IMR-90 (cell line): ENCODE measurements around the gene FBXO15. TPM values are rescaled to one million over a fixed set of nuclear protein-coding genes. Genes with fewer than 3 reads are reported as not detected.

Experiments used
- ATAC-seq: fragments of 200-7000 bp; cut with Tn5 transposase; 2 replicates; pipeline ENCODE4 v1.9.1; 2020; ENCODE audit warnings: low read depth, mild to moderate bottlenecking, moderate library complexity
- BruUV-seq: library from RNA; stranded (reverse); fragments of 400-500 nt; replicated peaks from 2 replicates; lab custom pipeline; 2021; lab: Mats Ljungman, UMichigan
- CTCF ChIA-PET: fragments of 300-600 bp; formaldehyde crosslinking; extraction: SDS; loops from one replicate; lab custom pipeline; 2021; ENCODE audit warnings: antibody characterized with exemption; lab: Yijun Ruan, JAX
- POLR2A ChIA-PET: fragments of 300-600 bp; sonication (Branson Sonifier 250); formaldehyde crosslinking; loops from one replicate; lab custom pipeline; 2022; ENCODE audit warnings: antibody characterized with exemption; ENCODE audit not compliant: unreplicated experiment; lab: Charles Lee
- DNase-seq: peaks from one replicate; pipeline ENCODE4 v3.0.0; 2013
- H2AFZ ChIP-seq: replicated peaks from 2 replicates; pipeline ENCODE3; 2013; ENCODE audit warnings: low read length, mild to moderate bottlenecking; ENCODE audit not compliant: poor library complexity
- H2AK5ac ChIP-seq: 2 replicates; pipeline ENCODE4 v1.6.1; 2013; ENCODE audit warnings: low read depth, low read length, inconsistent platforms
- H2AK9ac ChIP-seq: replicated peaks from 2 replicates; pipeline ENCODE3; 2013; ENCODE audit warnings: mild to moderate bottlenecking, low read depth, low read length, moderate library complexity; ENCODE audit not compliant: poor library complexity
- H2BK120ac ChIP-seq: 2 replicates; pipeline ENCODE4 v1.6.1; 2013; ENCODE audit warnings: low read depth, low read length, inconsistent platforms
- H2BK15ac ChIP-seq: 3 replicates; pipeline ENCODE4 v1.6.1; 2013; ENCODE audit warnings: low read depth, low read length, inconsistent platforms
- H2BK20ac ChIP-seq: 2 replicates; pipeline ENCODE4 v1.6.1; 2013; ENCODE audit warnings: low read depth, mild to moderate bottlenecking, inconsistent platforms, low read length, moderate library complexity
- H2BK5ac ChIP-seq: 2 replicates; pipeline ENCODE4 v1.6.1; 2013; ENCODE audit warnings: mild to moderate bottlenecking, low read depth, low read length, inconsistent platforms; ENCODE audit not compliant: poor library complexity, severe bottlenecking
- H3K14ac ChIP-seq: replicated peaks from 2 replicates; pipeline ENCODE4 v1.6.1; 2013; ENCODE audit warnings: low read depth, low read length, inconsistent platforms
- H3K18ac ChIP-seq: 2 replicates; pipeline ENCODE4 v1.6.1; 2013; ENCODE audit warnings: low read depth, low read length, control low read depth
- H3K23ac ChIP-seq: 2 replicates; pipeline ENCODE4 v1.6.1; 2013; ENCODE audit warnings: low read depth, low read length, inconsistent platforms
- H3K27ac ChIP-seq: 2 replicates; pipeline ENCODE4 v1.5.1; 2013; ENCODE audit warnings: mild to moderate bottlenecking, control low read depth, low read length; ENCODE audit not compliant: insufficient read depth
- H3K27me3 ChIP-seq: 2 replicates; pipeline ENCODE4 v1.6.1; 2013; ENCODE audit warnings: low read length; ENCODE audit not compliant: control insufficient read depth, insufficient read depth
- H3K36me3 ChIP-seq: 2 replicates; pipeline ENCODE4 v1.6.1; 2013; ENCODE audit warnings: low read length, mixed read lengths; ENCODE audit not compliant: control insufficient read depth, insufficient read depth
- H3K4ac ChIP-seq: 2 replicates; pipeline ENCODE4 v1.6.1; 2013; ENCODE audit warnings: low read depth, low read length, inconsistent platforms
- H3K4me1 ChIP-seq: 2 replicates; pipeline ENCODE4 v1.6.1; 2013; ENCODE audit warnings: low read length, mixed read lengths; ENCODE audit not compliant: control insufficient read depth, insufficient read depth
- H3K4me2 ChIP-seq: 2 replicates; pipeline ENCODE4 v1.6.1; 2013; ENCODE audit warnings: low read depth, mild to moderate bottlenecking, control low read depth, low read length, moderate library complexity
- H3K4me3 ChIP-seq: 2 replicates; pipeline ENCODE4 v1.5.1; 2013; ENCODE audit warnings: low read depth, mild to moderate bottlenecking, control low read depth, low read length, moderate library complexity; ENCODE audit not compliant: insufficient read depth
- H3K56ac ChIP-seq: 2 replicates; pipeline ENCODE4 v1.6.1; 2013; ENCODE audit warnings: low read length, inconsistent platforms; ENCODE audit not compliant: insufficient read depth; ENCODE audit errors: extremely low read depth
- H3K79me1 ChIP-seq, 2 experiments: 2 replicates each; pipeline ENCODE4 v1.6.1; 2013; ENCODE audit warnings: low read length in 2 of 2, inconsistent platforms in 1 of 2, low read depth in 1 of 2
- H3K9ac ChIP-seq: 2 replicates; pipeline ENCODE4 v1.6.1; 2013; ENCODE audit warnings: low read depth, low read length, control low read depth
- H3K9me1 ChIP-seq: 2 replicates; pipeline ENCODE4 v1.6.1; 2013; ENCODE audit warnings: low read length, inconsistent platforms; ENCODE audit not compliant: insufficient read depth
- H3K9me3 ChIP-seq: 2 replicates; pipeline ENCODE4 v1.6.1; 2013; ENCODE audit warnings: low read length; ENCODE audit not compliant: control insufficient read depth, insufficient read depth
- H4K20me1 ChIP-seq: 2 replicates; pipeline ENCODE4 v1.6.1; 2013; ENCODE audit warnings: low read length, inconsistent platforms; ENCODE audit not compliant: insufficient read depth
- H4K5ac ChIP-seq: 2 replicates; pipeline ENCODE4 v1.6.1; 2013; ENCODE audit warnings: mild to moderate bottlenecking, low read depth, low read length, control low read depth
- H4K8ac ChIP-seq, 2 experiments: 2 replicates each; pipeline ENCODE4 v1.6.1; 2013; ENCODE audit warnings: low read depth in 2 of 2, low read length in 2 of 2, control low read depth in 1 of 2, inconsistent platforms in 1 of 2
- H4K91ac ChIP-seq: 2 replicates; pipeline ENCODE4 v1.6.1; 2013; ENCODE audit warnings: low read depth, low read length, inconsistent platforms; ENCODE audit not compliant: insufficient read depth
- MXI1 ChIP-seq: IDR thresholded peaks from 2 replicates; pipeline ENCODE4 v1.6.1; 2012; ENCODE audit warnings: low read depth, mild to moderate bottlenecking, low read length, moderate library complexity, borderline replicate concordance
- NFE2L2 ChIP-seq: fragments of 150-350 bp; IDR thresholded peaks from 2 replicates; pipeline ENCODE4 v1.6.1; 2016; ENCODE audit warnings: low read depth, mild to moderate bottlenecking, low read length
- WGBS, 2 experiments: methylation state at CpG; one replicate each; pipeline versions ENCODE4 v1.1.5 to v1.1.7; 2013; ENCODE audit warnings: missing lambda C conversion rate in 2 of 2; ENCODE audit not compliant: insufficient read length in 1 of 2; ENCODE audit errors: extremely low coverage in 2 of 2; 5-methylcytosine and 5-hydroxymethylcytosine counted together
- dilution Hi-C: fragments of 300-500 bp; cut with HindIII; formaldehyde crosslinking; loops from one replicate; pipeline ENCODE4 v1.14.3; 2018; ENCODE audit warnings: low sequenced_read_pairs; ENCODE audit not compliant: unreplicated experiment
- in situ Hi-C: fragments of 300-500 bp; cut with MboI; formaldehyde crosslinking; loops from 3 replicates; pipeline ENCODE4 v1.14.3; 2019; ENCODE audit warnings: low sequenced_read_pairs, inconsistent platforms, mixed read lengths
- intact Hi-C: fragments of 100-400 bp; cut with micrococcal nuclease; formaldehyde crosslinking; loops from 2 replicates; pipeline ENCODE4 v1.10.0; 2022
- polyA plus RNA-seq, 3 experiments: library from polyadenylated mRNA; depleted of rRNA; stranded (reverse); fragments of >200 nt; gene quantifications; 2 replicates each; pipeline ENCODE4 v1.2.3, GENCODE V29; 2012; ENCODE audit warnings: low replicate concordance in 1 of 3
- total RNA-seq: library from RNA; depleted of rRNA; stranded (reverse); fragments of >200 nt; gene quantifications from 2 replicates; pipeline ENCODE4 v1.2.3, GENCODE V29; 2012

The FBXO15 gene
- total and polyA plus RNA-seq, 2 of the 4 experiments (the other 2 are of a cell fraction): 0.90 to 2.0 TPM

DNA sequence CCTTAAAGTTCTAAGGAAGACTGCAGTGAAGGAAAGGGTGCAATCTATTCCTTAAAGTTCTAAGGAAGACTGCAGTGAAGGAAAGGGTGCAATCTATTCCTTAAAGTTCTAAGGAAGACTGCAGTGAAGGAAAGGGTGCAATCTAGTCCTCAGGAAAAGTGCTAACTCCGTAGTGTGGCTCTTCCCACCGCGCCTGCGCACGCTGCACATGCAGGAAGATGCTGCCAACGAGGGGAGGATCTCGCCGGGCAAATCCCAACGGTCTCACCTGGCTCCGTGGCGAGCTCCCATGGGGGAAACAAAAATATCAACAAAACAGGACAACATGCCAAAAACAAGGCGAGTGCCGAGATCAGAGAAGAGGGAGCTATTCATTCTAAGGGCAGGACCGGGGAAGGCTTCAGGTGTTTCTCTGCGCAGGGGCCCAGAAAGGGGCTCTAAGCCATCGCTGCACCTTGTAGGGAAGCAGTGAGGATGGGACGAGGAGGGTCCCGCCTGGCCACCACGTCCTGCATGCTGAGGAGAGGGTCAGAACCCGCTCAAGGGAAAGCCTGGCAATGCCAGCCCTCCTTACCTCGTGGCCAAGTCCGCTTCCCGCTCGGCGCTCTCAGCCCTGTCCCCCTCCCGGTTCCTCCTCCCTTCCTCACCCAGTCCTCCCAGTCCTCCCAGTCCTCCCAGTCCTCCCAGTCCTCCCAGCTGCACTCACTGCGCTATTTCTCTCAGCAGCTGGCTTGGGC lies 25.2 kb upstream of the FBXO15 start:
- Histone ChIP-seq H3K4ac (no peak overlapping the region), H2BK15ac (no peak overlapping the region), H2AFZ (peak overlapping the region; percentile 52), H2AK5ac (no peak overlapping the region), H2BK5ac (no peak overlapping the region), H3K9me1 (no peaks in the 10 kb centered on the region), H3K18ac (no peak overlapping the region), H3K27me3 (peaks cover 34% of the 10 kb centered on the region), H3K79me1 (no peaks in the 10 kb centered on the region), H4K91ac (no peak overlapping the region), H3K4me1 (no peaks in the 10 kb centered on the region), H2AK9ac (no peak overlapping the region), H4K20me1 (no peaks in the 10 kb centered on the region), H2BK120ac (no peak overlapping the region), H3K23ac (no peak overlapping the region), H3K27ac (no peak overlapping the region), H4K5ac (no peak overlapping the region), H3K56ac (no peak overlapping the region), H3K9ac (no peak overlapping the region), H3K9me3 (no peaks in the 10 kb centered on the region), H3K14ac (no peak overlapping the region), H3K4me2 (no peak overlapping the region), H3K4me3 (no peak overlapping the region), H3K36me3 (no peaks in the 10 kb centered on the region), H2BK20ac (no peak overlapping the region), H4K8ac (no peak overlapping the region)
- WGBS, 2 experiments: 85% methylated on average over 7 of the region's 27 CpGs; no CpG with 5 or more reads in 1 of the 2 experiments
- ChIA-PET CTCF (interaction anchor here (1.1 kb wide), 1 partner anchor 30 kb away, joined by 3 read pairs; no protein-coding TSS in a partner anchor), POLR2A (no interaction called here)
- intact Hi-C loops: no loop called here
- TF ChIP-seq MXI1: no peak
- TF ChIP-seq NFE2L2: no peak
- ATAC-seq (no peak), DNase-seq (no peak)
- BruUV-seq: no TSS peak
- in situ Hi-C loops: no loop called here
- dilution Hi-C loops: no loop called here
